ENCODE measurements around the gene MCM3AP. TPM values are rescaled to one million over a fixed set of nuclear protein-coding genes. Genes with fewer than 3 reads are reported as not detected.

The MCM3AP gene
- total and polyA plus RNA-seq, 2 experiments from 2014 or later, result 35.4 to 64.8 TPM

DNA sequence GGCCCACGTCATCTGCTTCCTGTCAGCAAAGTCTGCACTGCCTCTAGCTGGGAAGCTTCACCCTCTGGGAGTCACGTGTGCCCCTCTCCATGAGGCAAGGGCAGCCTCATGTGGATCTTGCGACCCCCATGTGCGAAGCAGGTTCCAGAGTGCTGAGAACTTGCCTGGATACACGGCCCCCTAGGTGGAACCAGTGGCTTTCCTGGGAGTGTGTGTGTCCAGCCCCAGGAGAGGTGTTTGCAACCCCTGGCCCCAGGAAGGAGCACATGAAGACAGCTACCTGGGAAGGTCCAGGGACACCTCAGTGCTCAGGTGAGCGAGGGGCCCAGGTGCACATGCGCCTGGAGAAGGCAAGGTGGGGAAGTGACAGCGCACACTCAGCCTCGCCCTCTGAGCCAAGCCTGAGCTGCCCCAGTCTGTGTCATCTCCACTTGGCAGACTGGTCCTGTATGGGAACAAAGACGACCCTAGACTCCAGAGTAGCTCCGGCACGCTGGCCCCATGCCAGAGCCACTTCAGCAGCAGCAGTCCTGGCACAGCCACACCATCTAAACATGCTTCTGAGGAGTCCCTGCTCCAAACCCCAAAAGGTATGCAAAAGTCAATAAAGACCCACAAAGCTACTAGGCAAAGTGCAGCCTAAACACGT is 65.7 kb downstream of the MCM3AP start:
- no peak for DNase-seq (ENCODE audit: low spot score)
- peaks cover 49% of the 10 kb centered on the region for H4K20me1 ChIP-seq (ENCODE audit: insufficient read depth, poor library complexity, severe bottlenecking)
- no peak overlapping the region for H2AFZ ChIP-seq
- H3K9me2 ChIP-seq (replicated peaks; ENCODE audit: insufficient read depth), result no peaks in the 10 kb centered on the region
- 73% methylated on average over 13 of the region's 13 CpGs for WGBS (ENCODE audit: low lambda C conversion rate, missing lambda C conversion rate)
- H3K4me1 ChIP-seq (ENCODE audit: insufficient read depth), result no peaks in the 10 kb centered on the region
- no peaks in the 10 kb centered on the region for H3K9me3 ChIP-seq (ENCODE audit: low read depth)
- H3K4me3 ChIP-seq, result no peak overlapping the region
- H3K27ac ChIP-seq, result no peak overlapping the region
- H3K27me3 ChIP-seq, result no peaks in the 10 kb centered on the region
- TF ChIP-seq EZH2 (IDR thresholded peaks at IDR 0.05; ENCODE audit: borderline replicate concordance), result no peak
- no peak for TF ChIP-seq CTCF (IDR thresholded peaks at IDR 0.05; ENCODE audit: poor library complexity)
- TF ChIP-seq EZH2phosphoT487 (IDR thresholded peaks at IDR 0.05; ENCODE audit: low read depth, severe bottlenecking, unreplicated experiment), result no peak
- no peaks in the 10 kb centered on the region for H3K36me3 ChIP-seq (replicated peaks; ENCODE audit: insufficient read depth, low read depth)
- H3K4me2 ChIP-seq, result no peak overlapping the region
- H3K79me2 ChIP-seq, result peaks cover 54% of the 10 kb centered on the region

DNA sequence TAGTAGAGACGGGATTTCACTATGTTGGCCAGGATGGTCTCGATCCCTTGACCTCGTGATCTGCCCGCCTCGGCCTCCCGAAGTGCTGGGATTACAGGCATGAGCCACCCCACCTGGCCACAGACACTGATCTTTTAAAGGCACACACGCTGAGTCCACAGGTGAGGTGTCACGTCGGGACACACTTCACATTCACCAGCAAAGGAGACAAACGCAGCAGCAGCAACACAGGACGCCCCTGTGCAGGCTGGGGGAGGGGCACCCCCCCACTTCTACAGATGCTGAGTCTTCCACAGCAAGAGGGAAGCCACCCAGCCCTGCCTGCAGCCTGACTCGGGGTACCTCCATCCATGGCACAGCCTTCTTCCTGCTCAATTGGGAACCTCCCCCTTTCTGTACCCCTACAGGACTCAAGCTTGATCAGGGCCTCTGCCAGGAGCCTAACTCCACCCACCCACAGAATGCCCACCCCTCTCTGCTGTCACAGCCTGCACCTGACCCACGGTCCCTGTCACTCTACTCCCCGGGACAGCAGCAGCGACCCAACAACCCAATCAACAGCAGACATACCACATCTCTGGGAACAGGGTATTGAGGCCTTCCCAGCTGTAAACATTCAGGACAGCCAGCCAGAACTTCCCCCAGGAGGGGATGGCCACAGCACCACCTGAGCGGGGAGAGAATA is 66.4 kb downstream of the MCM3AP start:
- 89% methylated on average over 15 of the region's 16 CpGs for WGBS (ENCODE audit: low lambda C conversion rate, missing lambda C conversion rate)
- Histone ChIP-seq H4K20me1 (ENCODE audit: insufficient read depth, poor library complexity, severe bottlenecking) (peaks cover 43% of the 10 kb centered on the region), H3K9me3 (ENCODE audit: low read depth) (no peaks in the 10 kb centered on the region), H3K4me1 (ENCODE audit: insufficient read depth) (peaks cover under 1% of the 10 kb centered on the region), H2AFZ (no peak overlapping the region), H3K9me2 (replicated peaks; ENCODE audit: insufficient read depth) (no peaks in the 10 kb centered on the region), H3K27ac (no peak overlapping the region), H3K27me3 (no peaks in the 10 kb centered on the region), H3K79me2 (peaks cover 48% of the 10 kb centered on the region), H3K4me2 (no peak overlapping the region), H3K36me3 (replicated peaks; ENCODE audit: insufficient read depth, low read depth) (no peaks in the 10 kb centered on the region), H3K4me3 (no peak overlapping the region)
- no peak for TF ChIP-seq CTCF (IDR thresholded peaks at IDR 0.05; ENCODE audit: poor library complexity)
- no peak for TF ChIP-seq EZH2 (IDR thresholded peaks at IDR 0.05; ENCODE audit: borderline replicate concordance)
- TF ChIP-seq EZH2phosphoT487 (IDR thresholded peaks at IDR 0.05; ENCODE audit: low read depth, severe bottlenecking, unreplicated experiment), result no peak
- no peak for DNase-seq (ENCODE audit: low spot score)

- WGBS (ENCODE audit: low lambda C conversion rate, missing lambda C conversion rate), result 93% methylated on average over 20 of the region's 22 CpGs
- no peak overlapping the region for H3K27ac ChIP-seq
- no peak overlapping the region for H3K4me3 ChIP-seq
- no peak for DNase-seq (ENCODE audit: low spot score)
- H2AFZ ChIP-seq, result no peak overlapping the region
- H3K4me2 ChIP-seq, result no peak overlapping the region
- H3K4me1 ChIP-seq (ENCODE audit: insufficient read depth), result peaks cover 6% of the 10 kb centered on the region
- no peaks in the 10 kb centered on the region for H3K9me3 ChIP-seq (ENCODE audit: low read depth)
- no peaks in the 10 kb centered on the region for H3K36me3 ChIP-seq (replicated peaks; ENCODE audit: insufficient read depth, low read depth)
- no peaks in the 10 kb centered on the region for H3K27me3 ChIP-seq
- TF ChIP-seq EZH2 (IDR thresholded peaks at IDR 0.05; ENCODE audit: borderline replicate concordance) (no peak), EZH2phosphoT487 (IDR thresholded peaks at IDR 0.05; ENCODE audit: low read depth, severe bottlenecking, unreplicated experiment) (no peak), CTCF (IDR thresholded peaks at IDR 0.05; ENCODE audit: poor library complexity) (no peak)
- H4K20me1 ChIP-seq (ENCODE audit: insufficient read depth, poor library complexity, severe bottlenecking), result peaks cover 33% of the 10 kb centered on the region
- no peaks in the 10 kb centered on the region for H3K9me2 ChIP-seq (replicated peaks; ENCODE audit: insufficient read depth)
- H3K79me2 ChIP-seq, result peaks cover 34% of the 10 kb centered on the region
Measured at GRCh38 chr21:46217511-46218196, 67.8 kb downstream of the MCM3AP start.

Measured in hepatocyte (in vitro differentiated cells).